ENCODE measurements around the gene ARHGAP25.

DNA sequence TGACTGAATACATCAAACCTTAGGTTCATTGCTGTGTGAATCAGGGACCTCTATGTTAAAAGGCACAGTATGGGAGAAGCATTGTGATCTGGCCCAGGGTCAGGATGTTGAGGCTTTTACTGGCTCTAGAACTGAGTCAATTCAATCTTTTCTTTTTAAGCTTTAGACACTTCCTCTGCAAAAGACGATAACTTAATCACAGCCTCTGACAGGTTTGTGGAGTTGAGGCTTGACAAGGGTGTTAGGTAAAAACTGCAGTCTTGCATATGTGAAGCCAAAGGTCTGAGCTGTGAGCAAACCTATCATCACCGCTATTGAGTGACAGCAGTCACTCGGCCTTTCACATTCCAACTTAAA is 17.3 kb upstream of the ARHGAP25 start:
- TF ChIP-seq CTCF (IDR thresholded peaks at IDR 0.05) (no peak), POLR2A (IDR thresholded peaks at IDR 0.05) (no peak)

Data from thyroid gland (tissue), 4 donors.